DMS53 treated with DMSO at 0.1 percent for 48 hours (cell line): ENCODE measurements around the gene BMPR1B.

Source experiments
- DNase-seq: peaks from one replicate; lab custom pipeline; 2025; ENCODE audit not compliant: unreplicated experiment; lab: John Stamatoyannopoulos, UW

BMPR1B gene

DNA sequence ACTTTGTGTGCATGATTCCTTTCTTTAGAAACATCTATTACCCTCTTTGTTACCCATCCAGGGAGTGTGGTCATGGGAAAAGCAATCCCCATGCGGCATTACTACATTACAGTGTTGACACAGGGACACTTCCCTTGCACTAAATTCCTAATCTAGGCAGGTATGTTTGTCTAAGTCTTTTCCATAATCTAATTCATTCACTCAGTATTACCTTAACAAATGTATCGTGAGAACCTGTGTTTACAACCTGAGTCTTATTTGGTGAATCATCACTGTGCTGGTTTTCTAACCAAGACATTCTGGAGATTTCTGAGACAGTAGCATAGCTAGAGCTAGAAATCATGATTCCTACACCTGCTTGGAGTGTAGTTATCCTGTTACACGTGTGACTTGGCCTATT lies 326.8 kb downstream of the BMPR1B start:
- peak; percentile 23 for DNase-seq

DNA sequence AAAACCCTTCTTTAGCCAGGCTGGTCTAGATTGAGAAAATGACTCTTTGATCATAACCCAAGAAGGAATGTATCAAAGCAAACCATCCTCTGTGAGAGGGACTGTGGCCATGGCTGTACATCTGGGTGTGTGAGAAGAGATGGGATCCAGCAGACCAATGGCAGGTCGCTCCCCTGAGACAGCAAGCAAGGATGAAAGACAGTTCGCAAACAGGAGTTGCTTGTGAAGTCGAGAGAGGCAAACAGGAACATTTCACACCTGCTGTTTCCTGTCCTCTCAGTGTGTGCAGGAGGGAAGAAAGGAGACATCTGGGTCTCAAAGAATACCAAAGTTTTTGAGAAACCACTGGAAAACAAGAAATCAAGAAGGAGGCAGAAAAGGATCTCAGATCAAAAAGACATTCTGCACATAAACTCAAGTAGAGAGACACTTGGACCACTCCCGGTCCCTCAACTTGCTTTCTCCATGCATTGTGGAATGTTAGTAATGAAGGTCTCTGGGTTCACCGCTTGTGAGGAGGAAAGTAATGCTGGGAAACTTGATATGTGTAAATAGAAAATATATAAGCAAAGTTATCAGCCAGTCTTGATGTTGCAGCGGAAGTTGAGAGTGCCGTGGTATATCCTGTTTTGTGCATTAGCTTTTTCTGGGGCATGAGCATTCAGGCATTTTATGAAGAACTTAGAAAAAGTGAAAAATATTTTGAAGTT lies 327.5 kb downstream of the BMPR1B start:
- peak; percentile 68 for DNase-seq

DNA sequence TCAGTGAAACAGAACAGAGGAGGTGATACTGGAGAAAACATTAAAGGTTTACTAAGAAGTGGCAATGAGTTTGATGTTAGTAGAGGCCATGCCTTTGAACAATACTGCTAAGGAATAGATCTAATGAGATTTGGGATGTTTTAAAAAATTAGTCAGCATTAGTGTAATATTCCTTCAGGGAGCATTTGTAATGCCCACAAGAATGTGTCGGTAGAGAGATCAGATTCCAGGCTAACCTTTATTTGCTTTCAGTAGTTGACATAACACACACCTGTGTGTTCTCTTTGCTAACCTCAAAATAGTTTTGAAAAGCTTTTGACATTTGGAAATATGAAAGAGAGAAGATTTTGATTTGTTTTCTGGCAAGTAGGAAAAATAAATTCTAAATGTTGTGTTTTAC lies 328.8 kb downstream of the BMPR1B start:
- peak; percentile 48 for DNase-seq

DNA sequence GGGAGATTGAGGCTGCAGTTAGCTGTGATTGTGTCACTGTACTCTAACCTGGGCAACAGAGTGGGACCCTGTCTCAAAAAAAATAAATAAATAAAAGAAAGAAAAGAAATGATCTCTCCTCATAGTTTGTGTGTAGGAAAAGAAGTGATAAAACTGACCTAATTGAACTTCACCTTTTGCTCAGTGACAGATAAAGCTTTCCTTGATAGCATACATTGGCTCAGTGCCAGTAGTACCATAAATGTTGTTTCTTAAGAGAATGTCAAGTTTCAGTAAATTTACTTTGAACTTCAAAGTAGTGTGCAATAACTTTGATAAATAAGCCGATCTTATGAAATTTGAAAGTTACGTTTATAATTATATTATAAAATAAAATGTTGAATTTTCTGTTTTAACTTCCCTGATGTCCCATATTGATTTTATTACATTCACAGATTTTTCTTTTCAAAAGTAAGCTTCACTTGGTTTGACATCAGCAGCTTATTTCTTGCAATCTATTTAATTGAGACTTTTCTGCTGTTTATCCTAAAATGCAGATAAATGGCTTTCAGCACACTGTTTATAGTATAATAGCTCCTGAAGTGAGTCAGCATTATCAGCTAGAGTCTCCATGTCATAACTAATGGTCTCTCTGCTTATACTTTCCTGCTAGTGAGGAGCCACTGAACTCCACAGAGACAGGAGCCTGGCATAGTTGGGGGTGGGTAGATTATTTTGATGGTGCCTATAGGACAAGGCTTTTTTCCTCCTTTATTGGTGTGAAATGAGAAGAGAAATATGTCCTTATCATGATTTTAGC lies 330.1 kb downstream of the BMPR1B start:
- no peak for DNase-seq

DNA sequence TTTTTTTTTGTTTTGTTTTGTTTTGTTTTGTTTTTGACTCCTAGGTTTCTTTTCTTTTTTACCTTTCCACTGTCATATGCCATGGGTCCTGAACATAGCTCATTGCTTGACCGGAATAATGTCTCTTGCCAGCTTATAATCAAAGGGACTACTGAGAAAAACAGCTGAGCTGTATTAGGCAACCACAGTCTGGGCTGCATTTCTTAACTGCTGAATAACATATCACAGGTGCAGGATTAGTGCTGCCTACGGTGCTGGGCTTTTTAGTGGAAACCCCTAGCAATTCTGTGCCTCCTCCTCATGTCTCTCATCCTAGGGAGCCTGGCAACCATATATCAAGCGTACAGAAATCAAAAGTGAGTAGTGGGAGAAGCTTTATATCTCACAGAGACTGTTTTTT lies 333.5 kb downstream of the BMPR1B start:
- DNase-seq = no peak

DNA sequence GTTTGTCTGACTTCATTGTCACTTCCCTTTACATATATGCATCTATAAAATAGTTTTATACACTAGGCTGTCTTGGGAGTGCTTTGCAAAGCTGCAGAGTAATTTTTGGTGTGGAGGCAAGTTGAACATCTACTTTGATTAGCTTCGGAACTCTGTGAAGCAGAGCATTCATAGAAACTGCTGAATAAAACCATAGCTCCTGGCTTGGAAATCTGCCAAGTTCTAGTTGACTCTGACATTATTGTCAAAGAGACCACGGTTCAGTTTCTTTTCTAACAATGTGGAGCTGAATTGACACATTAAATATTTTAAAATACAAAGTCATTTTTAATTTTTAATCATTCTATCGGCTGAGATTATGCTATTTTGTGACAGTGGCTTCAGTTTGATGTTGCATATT lies 335.0 kb downstream of the BMPR1B start:
- DNase-seq = peak; percentile 41

DNA sequence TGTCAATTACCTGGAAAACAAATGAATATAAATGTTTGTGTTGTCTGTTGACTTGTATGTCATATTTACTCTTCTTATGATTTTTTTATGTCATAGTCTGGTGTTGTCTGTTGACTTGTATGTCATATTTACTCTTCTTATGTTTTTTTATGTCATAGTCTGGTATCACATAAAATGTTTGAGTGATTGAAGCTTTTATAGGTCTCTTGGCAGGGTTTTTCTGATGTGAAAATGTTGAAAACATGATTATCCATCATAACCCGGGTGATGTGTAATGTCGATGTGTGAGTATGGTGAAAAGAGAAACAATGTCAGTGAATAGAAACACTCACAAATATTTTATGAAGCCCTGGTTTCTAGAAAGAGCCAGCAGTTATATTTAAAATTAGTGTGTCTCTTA lies 335.7 kb downstream of the BMPR1B start:
- DNase-seq = no peak

DNA sequence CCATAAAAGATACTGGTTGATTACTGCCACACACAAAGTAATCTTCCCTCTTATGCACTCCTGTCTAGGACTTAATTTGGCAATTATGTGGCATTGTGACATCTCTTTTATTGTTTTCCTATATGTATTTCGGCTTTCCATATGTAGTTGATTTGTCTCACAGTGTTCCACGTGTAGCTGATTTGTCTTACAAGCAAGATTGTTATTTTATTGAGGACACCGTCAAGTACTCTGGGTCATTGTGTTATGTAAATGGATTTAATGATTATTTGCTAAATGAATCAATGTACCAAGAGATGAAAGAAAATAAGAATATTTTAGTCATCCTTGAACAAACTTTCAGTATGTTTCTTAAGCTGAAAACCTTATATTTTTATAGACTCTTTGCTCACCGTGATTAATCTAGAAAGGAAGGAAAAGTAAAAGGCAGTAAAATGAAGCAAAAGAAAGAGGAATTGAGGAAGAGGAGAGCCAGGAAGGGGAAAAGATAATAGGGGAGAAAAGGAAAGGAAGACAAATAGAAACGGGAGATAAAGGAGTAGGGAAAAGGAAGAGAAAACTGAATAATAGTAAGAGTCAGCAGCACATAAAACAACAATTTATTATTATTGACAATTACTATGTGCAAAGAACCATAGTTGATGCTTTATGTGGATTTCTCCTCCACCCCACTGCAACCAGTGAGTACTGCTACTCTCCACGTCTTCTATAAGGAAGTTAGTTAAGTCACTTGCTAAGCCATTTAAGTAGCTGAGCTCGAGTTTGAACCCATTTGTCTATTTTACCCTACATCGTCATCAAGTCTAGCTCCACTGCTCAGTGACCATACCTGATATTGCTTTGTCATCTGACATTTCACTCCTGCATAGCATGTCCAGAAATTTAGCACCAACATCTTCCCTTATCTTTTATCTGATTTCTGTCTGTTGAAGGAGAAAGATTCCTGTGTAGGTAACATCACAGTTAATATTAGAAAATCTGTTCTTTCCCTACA lies 336.5 kb downstream of the BMPR1B start:
- DNase-seq = peak; percentile 4

DNA sequence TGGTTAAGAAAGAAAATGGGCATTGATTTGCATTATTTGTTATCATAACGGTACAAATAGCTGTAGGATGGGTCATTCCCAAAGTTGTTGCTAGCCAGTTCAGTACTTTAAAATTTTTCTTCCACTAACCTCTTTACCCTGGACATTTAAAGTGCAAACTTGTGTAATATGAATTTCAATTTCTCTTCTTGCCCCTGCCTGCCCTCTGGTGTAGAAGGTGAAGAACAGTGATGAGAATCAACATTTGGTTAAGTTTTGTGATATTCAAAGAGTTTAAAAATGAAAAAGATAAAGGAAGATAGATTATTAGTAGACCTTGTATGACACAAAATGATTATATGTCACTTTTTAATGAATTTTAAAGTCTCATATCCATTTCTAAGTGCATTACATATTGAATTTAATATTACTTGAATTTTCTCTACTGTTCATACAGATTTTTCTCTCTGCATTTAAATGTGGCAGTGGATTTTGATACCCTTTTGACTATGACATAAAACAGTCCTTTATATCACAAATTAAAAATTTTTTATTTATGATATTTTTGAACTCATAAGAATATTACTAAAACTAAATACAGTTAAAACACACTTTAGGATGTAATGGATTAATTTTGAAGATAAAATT lies 337.7 kb downstream of the BMPR1B start:
- DNase-seq = peak; percentile 43

DNA sequence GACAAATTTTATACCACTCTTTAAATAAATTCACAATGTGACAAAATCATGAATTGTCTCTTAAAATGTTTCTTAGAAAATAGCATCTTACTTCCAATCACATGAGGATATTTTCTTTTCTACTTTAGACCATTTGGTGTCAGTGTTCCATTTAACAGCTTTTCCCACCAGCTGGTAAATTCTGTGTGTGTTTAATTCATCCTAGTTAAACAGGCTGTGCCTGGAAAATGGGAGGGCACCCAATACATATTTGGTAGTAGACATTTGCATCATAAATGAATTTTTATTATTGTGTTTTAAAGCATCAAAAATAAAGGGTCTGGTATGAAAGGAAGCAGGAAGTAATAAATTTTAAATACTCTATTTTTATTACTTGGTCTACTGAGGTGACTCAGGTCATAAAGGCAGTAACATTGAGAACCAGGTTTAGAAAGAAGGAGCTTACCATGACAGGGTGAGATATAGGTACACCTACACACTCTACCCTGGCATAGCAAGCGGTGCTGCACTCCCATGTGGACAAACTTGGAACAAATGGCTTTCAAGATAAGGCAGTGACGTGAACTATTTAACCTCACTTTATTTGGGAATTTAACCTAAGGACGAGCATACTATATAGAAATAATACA lies 344.5 kb downstream of the BMPR1B start:
- DNase-seq = no peak

DNA sequence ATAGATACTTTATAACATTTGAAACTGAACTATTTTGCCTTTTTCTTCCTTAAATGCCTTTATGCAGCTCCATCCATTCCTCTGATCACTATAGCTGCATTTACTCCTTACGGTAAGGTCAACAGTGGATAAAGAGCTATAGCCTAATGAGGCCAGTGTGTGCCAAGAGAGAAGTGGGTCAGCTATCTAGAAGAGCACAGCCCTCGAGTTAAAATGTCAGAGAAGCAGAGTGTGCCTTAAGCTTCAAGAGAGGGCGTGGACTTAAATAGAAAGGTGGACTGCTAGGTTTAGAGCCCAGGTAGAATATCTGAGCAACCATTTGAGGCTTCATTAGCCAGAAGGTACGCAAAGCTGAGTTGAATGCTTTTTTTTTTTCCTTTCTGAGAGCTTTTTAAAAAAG lies 347.4 kb downstream of the BMPR1B start:
- no peak for DNase-seq

DNA sequence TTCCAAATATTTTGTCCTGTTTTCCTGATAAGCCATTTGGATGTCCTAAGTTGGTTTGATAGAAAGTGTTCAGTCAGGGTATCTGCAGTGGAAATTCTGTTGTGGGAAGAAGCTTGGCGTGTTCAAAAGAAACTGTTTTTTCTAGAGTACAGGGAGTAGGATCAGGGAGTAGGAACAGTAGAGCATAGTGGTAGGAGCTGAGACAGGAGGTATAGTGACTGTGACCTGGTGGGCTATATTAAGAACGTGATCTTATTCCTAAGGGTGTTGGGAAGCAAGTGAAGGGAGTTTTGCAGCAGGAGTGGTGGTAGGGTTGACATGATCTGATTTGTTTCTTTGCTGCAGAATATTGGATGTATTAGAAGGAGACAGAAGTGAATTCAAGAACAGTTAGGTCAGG lies 348.2 kb downstream of the BMPR1B start:
- no peak for DNase-seq

DNA sequence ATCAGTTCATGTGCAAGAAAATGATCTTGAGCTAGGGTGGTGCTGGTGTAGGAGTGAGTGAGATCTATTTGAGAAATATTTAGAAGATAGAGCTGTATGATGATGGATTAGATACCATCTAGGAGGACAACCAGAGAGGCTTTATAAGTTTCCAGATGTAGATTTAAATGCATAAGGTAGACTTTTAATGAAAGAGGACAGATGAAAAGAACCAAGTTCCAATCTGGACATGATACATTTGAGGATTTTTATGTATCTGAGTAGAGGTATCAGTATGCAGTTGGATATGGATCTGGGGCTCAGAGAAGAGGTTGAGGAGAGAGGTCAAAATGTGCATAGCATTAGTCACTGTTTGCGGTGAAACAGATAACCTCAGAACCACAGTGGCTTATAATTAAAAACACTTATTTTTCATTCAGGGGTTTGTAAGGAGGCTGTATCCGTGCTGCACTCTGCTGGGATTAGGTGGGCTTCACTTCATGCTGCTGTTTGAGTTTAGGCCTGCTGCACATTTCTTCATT lies 348.7 kb downstream of the BMPR1B start:
- no peak for DNase-seq

DNA sequence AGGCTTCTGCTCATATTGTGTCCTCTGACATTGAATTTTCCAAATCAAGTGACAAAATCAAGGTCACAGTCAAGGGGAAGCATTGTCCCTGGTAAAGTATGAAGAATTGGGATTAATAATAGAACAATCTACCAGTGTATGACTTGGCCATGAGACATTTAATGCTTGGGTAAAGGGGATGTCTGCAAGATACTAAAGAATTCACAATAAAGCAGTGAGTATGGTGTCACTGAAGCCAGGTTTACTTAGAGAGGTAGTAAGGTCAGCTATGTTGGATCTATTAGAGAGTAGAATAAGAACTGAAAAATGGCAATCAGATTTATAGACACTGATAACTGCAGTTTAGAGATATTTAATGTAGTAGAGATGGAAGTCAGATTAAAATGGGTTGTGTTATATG lies 349.2 kb downstream of the BMPR1B start:
- no peak for DNase-seq

DNA sequence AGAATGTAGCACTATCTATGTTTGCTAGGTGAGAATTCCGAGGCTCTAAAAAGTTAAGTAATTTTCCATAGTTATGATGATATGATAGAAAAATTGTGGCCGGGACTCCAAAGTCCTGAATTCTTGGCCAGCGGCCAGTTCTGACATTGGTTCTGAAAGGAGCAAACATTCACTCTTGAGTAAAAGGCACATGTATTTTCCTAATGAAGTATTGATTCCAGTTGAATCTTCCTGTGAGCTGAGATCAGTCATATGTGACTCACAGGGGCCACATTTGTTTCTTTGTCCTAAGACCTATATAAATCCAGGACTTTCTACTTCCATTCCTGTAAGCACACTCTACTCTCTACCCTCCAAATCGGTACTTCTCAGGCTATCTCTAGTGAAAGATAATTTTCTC lies 349.9 kb downstream of the BMPR1B start:
- no peak for DNase-seq

DNA sequence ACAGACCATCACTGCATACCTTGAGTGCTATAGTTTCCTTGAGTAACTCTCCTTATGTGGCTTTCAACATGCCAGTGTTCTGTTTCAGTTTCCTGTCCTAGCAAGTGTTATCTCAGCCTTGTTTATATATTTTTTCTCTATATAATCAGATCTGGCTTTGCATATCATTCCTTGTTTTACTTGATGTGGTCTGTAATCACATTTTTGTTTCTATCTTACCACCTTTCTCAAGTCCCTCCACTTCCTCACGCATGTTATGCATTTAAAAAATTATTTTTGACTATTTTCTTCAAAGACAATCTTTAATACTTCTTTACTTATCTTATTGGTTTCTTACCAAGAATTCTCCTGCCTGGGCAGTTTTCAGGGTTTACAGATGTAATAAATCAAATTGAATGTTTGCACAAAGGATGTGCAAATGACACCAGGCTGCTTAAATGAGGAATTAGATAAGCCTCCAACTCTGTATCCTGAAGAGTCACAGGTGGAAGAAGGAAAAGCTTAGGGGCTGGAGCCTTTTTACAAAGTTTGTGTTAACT lies 351.2 kb downstream of the BMPR1B start:
- no peak for DNase-seq

DNA sequence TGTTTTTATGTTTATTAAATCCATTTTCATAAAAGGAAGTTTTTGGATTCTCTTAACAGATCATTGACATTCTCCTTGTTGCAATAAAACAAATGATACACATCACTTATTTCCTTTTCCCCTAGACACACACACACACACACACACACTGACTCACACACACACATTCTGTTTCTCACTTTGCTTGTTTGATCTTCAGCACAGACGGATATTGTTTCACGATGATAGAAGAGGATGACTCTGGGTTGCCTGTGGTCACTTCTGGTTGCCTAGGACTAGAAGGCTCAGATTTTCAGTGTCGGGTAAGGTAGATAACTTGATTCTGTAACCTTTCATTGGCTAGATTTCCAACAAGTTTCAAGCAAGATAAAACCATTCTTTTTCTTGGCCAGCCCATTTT lies 356.8 kb downstream of the BMPR1B start:
- DNase-seq = peak; percentile 5

DNA sequence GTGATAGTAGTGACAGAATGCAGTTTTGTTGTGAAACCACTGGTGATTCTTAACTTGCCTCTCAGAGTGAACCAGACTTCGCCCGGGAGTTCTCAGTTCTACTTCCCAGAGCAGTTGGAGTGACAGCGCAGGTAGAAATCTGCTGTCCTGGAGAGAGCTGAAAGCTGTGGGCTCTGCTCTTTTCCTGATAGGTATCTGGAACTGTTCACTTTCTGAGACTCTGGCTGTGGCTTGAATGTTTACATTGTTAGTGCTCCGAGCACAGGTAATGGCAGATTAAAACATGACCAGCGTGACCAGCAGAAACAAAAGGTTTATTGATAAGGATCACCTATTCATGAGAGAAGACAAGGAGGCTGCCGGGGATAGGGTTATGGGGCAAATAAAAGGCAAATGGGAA lies 360.7 kb downstream of the BMPR1B start:
- DNase-seq = no peak

DNA sequence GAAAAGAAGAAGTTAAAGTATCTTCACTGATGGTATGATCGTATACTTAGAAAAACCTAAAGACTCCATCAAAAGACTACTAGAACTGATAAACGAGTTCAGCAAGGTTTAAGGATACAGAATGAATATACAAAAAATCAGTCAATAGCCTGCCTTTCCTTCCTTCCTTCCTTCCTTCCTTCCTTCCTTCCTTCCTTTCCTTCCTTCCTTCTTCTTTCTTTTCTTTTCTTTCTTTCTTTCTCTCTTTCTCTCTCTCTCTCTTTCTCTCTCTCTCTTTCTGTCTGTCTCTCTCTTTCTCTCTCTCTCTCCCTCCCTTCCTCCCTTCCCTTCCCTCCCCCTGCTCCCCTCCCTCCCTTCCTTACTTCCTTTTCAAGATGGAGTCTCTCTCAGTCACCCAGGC lies 362.7 kb downstream of the BMPR1B start:
- DNase-seq = no peak

DNA sequence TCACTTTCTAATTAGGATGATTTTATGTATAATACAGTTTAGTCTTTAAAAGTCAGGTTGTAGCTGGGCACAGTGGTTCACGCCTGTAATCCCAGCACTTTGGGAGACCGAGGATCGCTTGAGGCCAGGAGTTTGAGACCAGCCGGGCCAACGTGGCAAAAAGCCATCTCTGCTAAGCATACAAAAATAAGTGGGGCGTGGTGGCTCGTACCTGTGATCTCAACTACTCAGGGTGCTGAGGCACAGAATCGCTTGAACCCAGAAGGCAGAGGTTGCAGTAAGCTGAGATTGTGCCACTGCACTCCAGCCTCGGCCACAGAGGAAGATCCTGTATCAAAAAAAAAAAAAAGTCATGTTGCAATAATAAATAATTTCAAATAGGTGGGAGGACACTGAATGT lies 364.2 kb downstream of the BMPR1B start:
- no peak for DNase-seq
